ENCODE measurements around the gene UBXN11.
"Not testable (repeated sequence)": the region's sequence is repeated elsewhere in the genome, so short reads cannot be mapped to it uniquely, and the experiment has no call there.

UBXN11 gene

DNA sequence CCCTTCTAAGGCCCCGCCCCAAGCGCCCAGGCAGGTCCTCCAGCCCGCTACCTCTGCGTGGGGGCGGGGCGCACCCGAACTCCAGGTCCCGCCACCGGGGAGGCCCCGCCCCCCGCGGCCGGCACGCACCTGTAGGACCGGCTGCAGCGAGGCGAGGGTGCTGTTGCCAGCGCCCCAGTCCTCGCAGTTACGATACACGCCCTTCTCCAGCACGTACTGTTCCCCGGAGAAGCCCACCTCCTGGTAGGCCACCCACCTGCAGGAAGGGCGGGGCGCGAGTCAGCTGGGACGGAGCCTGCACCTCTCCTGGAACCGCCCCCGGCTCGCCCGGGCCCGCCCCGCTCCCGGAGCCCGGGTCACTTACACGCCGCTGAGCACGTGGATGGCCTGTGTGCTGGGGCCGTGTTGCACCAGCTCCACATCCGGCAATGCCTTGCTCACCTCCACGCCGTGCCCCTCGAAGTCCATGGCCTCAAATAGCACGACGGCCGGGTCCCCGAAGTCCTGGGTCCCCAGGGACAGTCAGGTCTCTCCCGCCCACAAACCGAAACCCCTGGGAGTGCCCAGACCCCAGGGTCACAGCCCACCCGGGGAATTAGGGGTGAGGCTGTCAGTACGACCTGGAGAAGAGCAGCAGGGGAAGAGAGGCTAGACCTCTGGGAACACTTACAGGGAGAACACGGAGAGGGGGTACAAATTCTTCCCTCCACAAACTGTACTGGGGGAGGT lies 30.2 kb upstream of the UBXN11 start:
- DNase-seq, result no peak

DNA sequence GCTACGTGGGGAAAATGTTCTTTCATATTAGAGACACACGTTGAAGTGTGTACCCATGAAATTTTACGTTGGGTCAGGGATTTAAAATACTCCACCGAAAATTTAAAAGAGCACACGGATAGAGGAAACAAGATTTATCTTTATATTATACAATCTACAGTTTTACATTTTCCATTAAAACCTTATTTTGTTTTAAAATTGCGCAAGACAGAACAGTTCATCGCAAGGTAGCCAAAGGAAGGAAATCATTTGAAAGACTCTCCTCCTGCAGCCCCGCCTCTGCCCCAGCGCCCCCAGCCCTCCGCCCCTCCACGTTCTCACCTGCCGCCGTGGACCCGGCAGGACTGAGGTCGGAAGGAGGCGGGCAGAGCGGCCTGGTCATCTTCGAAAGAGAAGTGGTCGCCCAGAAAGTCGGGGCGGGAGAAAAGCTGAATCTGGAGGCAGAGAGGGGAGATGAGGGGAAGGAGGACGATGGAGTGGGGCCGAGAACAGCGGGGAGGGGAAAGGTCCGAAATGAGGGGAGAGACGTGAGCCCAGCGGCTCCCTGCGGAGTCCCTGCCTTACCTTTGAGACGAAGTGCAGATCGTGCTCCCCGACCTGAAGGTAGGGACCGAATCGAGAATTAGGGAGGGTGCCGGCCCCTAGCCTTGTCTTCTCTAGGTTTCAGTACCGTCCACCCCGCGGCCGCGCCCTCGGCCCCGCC lies 29.5 kb upstream of the UBXN11 start:
- no peak for DNase-seq

DNA sequence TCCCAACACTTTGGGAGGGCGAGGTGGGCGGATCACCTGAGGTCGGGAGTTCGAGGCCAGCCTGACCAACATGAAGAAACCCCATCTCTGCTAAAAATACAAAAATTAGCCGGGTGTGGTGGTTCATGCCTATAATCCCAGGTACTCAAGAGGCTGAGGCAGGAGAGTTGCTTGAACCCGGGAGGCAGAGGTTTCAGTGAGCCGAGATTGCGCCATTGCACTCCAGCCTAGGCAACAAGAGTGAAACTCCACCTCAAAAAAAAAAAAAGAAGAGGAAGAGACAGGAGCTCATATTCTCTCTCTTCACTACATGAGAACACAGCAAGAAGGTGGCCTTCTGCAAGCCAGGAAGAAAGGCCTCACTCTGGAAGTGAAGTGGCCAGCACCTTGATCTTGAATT lies 26.9 kb upstream of the UBXN11 start:
- not testable (repeated sequence) for DNase-seq

DNA sequence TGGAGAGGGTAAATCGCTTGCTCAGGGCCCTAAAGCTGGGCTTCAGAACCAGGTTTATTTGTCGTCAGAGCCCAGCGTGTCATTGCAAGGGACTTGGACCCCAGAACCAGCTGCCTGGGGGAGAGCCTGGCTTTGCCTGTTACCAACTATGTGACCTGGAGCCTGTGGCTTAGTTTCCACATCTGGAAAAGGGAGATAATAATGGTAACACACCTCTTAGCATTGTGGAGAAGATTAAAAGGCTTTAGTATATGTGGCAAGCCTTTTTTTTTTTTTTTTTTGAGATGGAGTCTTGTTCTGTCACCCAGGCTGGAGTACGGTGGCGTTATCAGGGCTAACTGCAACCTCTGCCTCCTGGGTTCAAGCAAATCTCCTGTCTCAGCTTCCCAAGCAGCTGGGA lies 23.8 kb upstream of the UBXN11 start:
- DNase-seq, result no peak

DNA sequence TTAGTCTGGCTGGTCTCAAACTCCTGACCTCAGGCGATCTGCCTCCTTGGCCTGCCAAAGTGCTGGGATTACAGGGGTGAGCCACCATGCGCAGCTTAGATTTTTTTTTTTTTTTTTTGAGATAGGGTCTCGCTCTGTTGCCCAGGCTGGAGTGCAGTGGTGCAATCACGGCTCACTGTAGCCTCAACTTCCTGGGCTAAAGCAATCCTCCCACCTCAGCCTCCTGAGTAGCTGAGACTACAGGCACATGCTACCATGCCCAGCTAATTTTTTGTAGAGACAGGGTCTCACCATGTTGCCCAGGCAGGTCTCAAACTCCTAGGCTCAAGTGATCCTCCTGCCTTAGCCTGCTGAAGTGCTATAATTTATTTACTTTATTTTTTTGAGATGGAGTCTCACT lies 22.9 kb upstream of the UBXN11 start:
- not testable (repeated sequence) for DNase-seq

DNA sequence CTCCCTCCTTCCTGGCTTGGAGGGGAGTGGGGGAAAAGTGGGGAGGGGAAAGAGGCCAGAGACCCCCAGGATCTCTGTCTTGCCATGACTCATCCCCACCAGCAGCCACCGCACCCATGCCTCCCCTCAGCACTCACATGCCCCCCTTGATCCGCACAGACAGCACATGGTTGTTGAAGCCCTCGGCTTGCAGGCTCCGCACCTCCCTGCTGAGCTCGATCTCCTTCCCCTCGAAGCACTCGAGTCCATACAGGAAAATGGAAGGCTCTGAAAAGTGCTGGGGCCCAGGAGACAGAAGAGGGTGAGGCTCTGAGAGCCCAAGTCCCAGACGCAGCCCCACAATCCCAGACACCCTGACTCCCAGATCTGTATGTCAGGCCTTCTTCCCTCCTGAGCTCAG lies 22.2 kb upstream of the UBXN11 start:
- DNase-seq, result no peak

DNA sequence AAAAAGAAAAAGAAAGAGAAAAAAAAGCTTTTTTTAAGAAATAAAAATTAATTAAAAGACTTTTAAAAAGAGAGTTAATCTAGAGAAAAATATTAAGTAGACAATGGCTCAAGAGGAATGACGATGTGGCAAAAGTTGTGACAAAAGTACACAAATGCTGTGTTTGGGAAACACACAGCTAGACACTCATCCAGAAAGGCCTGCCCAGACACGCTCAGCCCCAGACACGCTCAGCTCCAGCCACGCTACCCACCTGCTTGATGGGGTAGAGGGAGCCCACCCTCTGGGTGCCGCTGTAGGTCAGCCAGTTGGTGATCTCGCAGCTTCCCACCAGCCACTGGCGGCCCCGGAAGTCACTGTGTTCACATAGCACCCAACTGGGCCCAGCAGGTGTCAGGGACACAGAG lies 21.5 kb upstream of the UBXN11 start:
- DNase-seq, result no peak

DNA sequence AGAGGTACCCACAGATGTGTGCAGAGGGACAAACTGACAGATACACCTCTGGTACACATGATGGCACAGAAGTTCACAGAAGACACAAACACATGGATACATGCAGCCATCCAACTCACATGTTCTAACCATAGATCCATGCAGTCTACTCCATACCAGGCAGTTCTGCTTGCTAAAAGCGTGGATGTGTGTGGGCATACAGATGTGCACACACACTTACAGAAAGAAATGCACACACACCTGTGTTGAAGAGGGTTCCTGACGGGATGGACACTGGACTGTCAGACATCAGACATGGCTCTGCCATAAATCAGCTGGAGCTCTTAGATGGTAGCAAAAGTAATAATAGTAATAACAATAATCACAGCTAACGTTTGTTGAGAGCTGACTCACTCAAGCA lies 18.1 kb upstream of the UBXN11 start:
- DNase-seq, result no peak

DNA sequence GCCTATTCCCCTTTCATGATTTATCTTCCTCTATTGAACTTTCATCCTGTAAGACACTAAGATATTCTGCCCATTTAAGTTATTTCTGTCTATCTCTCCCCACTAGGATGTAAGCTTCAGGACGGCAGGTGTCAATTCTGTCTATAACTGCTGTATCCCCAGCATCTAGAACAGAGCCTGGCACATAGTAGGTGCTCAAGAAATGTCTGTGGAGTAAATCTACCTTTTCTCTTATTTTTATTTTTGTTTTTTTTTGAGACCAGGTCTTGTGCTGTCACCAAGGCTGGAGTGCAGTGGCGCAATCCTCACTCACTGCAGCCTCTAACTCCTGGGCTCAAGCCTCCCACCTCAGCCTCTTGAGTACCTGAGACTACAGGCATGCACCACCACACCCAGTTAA lies 16.9 kb upstream of the UBXN11 start:
- DNase-seq, result no peak

DNA sequence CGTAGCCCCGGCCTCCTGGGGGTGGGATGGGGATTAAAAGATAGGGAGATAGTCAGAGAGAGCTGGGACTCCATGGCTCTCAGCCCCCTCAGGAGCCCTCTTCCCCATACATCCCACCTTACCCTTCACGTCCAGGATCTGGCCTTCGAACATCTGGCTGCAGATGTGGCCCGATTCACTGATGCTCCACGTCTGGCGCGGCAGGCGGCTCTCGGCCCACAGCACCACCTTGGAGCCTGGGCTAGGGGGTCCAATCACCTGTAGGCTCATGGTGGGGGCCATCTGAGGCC lies 15.6 kb upstream of the UBXN11 start:
- DNase-seq, result no peak

DNA sequence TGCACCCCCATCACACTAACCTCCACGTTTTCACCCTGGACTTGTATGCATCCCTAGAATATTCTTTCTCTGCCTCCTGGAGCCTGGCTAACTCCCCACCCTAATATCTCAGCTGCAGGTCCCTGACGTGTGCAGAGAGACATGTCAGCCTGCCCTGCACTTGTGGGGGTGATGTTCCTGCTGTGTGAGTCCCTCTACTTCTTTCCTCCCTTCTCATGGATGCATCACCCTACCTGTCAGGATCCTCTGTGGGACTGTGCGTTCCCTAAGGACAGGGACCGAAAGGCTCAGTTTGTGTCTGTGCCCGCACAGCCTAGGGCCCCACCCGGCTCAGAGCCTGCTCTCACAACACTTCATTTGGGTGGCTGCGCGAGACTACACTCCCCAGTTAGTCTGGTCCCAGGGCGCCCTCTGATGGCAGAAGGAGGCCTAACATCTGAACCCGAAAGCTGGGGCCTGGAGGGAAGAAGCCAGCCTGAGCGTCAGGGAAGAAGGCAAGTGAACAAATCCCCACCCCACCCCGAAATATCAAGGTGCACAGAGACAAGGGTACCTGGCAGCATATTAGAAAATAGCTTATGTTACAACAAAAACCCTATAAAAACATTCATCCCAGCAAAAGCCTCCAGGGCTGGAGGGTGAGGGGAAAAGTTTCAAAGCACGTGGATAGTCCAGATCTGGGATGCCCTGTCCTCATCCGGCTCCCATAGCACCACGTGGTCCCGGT lies 15.0 kb upstream of the UBXN11 start:
- no peak for DNase-seq

DNA sequence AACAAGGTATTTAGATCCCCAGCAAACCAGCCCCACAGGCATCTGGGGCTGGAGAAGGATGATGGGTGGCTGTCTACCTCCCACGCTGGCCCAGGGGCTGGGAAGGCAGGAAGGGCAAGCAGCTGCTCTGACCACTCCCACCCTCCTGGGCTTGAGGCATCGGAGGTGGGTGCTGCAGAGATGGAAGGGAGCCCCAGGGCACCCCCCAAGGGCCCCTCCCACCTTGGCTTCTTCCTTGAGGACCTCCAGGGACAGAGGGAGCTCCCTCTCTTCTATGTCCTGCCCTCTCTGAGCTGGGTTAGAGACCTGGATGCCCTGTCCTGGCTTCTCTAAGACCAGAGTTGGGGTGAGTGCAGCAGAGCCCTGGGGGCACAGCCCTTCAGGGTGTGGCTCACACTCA lies 14.5 kb upstream of the UBXN11 start:
- no peak for DNase-seq

DNA sequence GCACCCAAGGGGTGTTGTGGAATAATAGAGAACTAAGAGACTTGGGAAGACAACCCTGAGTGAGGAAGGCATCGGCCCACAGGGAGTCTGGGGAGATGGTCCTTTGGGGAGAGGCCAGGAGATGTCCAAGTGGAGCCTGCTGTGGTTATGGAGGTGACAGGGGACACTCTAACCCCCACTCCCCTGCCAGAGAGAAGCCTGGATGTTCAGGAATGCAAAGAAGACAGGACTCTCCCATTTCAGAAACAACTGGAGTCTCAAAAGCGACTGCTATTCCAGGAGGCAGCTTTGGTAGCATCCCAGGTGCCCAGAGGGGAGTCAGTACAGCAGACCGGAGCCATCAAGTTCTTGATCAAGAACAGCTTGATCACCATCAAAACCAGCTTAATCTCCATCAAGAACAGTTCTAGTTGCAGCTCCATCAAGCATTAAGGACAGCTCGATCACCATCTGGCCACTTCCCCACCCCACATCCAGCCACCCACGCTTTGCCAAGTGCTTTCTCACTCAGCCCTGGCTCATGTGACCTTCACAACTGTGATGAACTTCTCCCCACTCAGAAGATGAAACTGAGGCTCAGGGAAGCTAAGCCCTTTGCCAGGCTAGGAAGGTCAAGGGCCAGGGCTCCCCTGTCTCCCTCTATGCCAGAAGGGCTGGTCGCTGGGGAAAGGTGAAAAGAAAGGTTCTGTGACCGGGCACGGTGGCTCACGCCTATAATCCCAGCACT lies 12.1 kb upstream of the UBXN11 start:
- DNase-seq, result no peak

DNA sequence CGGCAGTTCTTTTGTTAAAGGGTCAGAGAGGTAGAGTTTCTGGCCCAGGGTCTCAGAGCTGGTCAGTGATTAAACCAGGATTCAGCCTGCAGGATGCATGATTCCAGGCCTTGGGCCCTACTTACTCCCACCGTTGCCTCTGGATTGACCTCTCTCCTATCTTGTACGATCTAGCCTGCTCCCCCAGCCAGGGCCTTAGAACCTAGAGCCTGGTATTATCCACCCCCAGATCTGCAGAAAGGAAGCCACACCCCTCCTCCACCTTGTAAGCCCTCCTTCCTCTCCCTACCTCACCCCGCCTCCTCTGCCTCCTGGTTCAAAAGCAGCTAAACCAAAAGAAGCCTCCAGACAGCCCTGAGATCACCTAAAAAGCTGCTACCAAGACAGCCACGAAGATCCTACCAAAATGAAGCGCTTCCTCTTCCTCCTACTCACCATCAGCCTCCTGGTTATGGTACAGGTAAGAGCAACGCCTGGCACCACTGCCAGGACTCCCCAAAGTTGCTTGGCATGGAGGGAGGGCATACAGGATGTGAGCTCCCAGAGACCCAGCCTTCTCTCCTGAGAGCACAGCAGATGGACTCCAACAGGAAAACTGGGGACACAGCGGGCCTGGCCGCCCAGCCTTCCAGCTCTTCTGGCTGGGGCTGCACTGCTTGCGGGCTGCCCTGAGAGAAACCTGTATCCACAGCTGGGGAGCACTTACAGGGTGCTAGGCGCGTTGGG lies 11.3 kb upstream of the UBXN11 start, which contains the start of gene CD52:
TSS of gene CD52 (plus strand) at position 347 of the 726 bp plus-strand sequence. CDS start at position 407, 60 bp downstream.
- no peak for DNase-seq

DNA sequence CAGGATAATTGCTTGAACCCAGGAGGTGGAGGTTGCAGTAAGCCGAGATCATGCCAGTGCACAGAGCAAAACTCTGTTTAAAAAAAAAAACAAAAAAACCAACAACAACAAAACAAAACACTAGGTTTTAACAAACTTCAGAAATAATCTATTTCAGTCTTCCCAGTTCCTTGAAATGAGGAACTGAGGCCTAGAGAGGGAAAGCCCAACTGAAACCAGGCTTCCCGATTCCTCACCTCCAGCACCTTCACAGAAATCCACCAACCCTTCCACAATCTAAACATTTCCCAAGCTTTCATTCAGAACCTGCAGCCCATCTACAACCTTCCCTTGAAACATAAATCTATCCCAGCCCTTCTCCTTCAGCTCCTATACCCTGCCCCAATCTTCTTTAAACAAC lies 10.7 kb upstream of the UBXN11 start:
- DNase-seq, result no peak

DNA sequence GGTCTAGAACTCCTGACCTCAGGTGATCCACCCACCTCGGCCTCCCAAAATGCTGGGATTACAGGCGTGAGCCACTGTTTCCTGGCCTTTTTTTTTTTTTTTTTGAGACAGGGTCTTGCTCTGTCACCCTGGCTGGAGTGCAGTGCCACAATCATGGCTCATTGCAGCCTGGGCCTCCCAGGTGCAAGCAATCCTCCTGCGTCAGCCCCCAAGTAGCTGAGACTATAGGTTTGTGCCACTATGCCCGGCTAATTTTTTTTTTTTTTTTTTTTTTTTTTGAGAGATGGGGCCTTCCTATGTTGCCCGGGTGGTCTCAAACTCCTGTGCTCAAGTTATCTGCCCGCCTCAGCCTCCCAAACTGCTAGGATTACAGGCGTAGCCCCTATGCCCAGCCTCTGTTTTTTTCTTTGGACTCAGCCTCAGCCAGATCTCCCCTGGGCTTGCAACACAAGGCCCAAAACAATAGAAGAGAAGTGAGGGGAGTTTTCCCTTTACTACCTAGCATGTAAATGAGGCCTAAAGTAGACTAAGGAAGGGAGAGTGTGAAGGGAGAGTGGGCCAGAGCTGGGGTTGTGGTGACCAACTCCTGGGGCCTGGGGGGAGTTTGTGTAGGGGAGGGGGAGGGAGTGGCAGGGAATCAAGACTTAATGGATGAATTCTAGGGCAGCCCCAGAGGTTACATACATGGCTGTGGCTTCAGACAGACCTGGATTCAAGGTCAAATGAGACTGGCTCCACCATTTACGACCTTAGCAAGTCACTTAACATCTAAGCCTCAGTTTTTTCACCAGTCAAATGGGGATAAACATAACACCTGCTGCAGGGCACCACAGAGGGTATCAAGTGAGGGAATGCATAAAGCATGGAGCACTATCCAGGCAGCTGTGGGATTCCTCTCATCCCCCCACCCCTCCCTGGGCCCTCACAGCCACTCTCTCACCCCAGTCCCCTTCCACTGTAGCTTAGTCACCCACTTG lies 9.7 kb upstream of the UBXN11 start:
- DNase-seq, result no peak

DNA sequence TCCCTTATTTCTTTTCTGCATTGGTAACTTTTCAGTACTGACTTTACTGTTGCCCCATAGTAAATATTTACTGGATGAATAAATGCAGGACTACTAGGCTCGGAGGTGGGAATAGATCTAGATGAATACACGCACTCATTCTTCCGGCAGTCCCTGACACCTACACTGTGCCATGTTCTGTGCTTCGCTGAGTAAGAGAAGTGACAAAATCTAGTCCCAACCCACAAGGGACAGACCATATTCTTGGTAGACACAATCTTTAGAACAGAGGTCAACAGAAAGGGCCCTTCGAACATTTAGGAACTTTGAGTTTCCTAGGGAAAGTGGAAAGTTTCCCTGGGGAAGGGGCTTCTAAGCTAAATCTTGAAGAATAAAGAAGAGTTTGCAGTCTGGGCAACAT lies 8.1 kb upstream of the UBXN11 start:
- no peak for DNase-seq

DNA sequence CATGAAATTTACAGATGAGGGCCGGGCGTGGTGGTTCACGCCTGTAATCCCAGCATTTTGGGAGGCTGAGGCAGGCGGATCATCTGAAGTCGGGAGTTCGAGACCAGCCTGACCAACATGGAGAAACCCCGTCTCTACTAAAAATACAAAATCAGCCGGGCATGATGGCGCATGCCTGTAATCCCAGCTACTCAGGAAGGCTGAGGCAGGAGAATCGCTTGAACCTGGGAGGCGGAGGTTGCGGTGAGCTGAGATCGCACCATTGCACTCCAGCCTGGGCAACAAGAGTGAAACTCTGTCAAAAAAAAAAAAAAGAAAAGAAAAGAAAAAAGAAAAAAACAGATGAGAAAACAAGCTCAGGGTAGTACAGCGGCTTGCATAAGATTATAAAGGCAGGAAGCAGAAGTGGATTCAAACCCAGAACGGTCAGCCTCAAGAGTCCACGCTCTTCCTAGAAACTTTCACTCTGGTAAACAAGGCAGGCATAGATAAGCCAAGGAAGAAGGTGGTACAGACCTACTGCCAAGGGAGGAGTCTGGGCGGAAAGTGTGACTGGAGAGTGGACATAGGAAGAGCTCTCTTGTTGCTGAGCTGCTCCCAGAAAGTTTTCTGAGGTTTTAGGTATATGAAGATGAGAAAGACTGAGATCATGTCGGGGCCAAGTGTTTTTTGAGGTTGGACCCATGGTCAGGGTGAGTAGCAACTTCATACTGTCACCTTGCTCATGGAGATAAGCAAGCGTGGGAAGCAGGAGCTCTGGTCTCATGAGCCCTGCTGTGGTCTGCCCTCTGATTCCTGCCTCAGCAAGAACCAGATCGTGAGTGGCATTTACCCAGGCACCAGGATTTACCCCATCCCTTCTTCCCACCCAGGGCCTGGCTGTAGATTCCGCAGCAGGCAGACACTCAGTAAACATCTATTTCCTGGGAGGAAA lies 1.8 kb upstream of the UBXN11 start:
- not testable (repeated sequence) for DNase-seq

DNA sequence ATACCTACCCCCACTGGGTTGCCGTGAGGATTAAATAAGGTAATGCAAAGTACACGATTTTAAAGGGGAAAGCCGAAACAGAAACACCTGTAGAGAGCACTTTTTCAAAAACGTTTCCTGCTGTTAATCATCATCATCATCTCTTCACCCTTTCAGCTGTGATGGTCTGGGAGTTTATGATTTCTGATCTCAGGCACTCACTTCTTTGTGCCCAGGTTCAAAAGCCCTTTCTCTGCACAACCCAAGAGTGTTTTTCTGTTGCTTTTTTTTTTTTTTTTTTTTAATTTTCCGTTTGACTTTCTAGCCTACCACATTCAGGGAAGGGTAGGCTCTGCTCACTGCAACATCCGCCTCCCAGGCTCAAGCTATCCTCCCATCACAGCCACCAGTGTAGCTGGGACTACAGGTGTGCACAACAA lies 936 bp upstream of the UBXN11 start:
- DNase-seq, result no peak

DNA sequence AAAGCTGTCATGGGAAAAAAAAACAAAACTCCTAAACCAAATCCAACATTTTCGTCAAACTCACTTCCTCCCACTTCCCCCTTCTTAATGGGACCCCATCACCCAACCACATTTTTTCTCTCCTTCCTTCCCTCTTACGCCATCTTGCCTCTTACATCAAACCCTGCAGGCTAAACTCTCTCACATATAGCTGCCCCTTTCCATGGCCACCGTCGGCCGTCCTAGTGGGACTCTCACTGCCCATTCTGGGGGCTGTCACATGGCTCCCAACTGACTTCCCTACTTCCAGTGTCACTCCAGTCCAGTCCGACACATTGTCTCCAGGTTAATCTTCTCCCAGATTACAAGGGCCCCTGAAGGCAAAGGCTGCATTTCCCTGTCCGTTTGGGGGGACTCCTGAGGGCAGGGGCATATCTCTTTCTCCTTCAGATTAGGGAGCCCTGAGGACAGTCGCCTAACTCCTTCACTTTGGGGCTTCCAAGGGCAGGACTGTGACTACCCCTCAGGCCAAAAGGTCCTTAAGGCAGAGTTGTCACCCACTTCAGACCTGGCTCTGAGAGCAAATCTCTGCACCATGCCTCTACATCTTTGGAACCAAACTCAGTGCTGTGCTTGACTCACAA lies 658 bp downstream of the UBXN11 start:
- DNase-seq, result no peak

All from NCI-H2081 treated with DMSO at 0.1 percent for 48 hours (cell line).